Epithelial cell of esophagus (primary cell): ENCODE measurements around the gene HOXA2.

Source experiments
- DNase-seq: peaks from one replicate; pipeline ENCODE4 v3.0.0; 2010; ENCODE audit warnings: low read depth
- H3K4me3 ChIP-seq: 2 replicates; pipeline ENCODE4 v1.5.1; 2011; ENCODE audit warnings: mild to moderate bottlenecking, low read length, control low read depth
- TF ChIP-seq, protein P1 (sequence below): IDR thresholded peaks from 2 replicates; pipeline ENCODE4 v1.5.1; 2011; ENCODE audit warnings: low read depth, mild to moderate bottlenecking, low read length, control low read depth, inconsistent platforms; ENCODE audit not compliant: insufficient read depth; ENCODE audit errors: missing control alignments

Gene HOXA2

DNA sequence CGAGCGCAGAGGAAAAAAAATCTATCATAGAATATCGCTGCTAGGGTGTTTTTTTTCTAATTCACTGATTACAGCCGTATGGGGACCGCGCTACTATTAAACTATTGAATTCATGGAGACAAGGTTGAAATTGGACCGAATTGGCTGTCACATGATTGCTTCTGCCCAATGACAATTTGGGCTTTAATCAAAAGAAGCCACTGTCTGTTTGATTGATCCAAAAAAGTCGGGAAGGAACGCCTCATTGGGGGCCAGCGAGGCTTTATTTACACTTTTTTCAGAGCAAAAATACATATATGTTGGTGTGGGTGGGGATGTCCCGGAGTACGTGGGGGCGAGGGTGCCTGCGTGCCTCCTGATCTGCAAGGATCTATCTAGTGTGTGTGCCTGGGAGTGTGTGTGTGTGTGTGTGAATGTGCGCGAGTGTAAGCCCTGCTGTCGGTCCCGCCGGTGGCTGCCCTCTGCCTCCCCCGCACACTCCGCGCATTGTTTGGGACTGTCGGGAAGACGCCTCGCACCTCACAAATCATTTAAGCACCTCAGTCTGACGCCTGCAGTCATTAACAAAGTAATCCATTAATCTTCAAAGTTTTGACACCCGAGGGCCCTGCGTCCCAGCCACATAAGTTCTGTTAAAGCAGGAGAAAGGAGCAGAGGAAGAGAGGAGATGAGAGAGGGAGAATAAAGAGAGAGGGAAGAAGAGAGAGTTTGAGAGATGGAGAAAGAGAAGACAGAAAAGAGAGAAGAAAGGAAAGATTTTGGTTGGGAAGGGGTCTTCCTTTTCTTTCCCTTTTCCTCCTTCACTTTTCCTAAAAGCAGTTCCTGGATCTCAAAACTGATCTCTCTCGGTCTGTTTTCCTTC lies at the start of gene HOXA2:
Gene HOXA2, minus strand, starts transcription at position 103 of the 862 bp plus-strand sequence. CDS start 183 bp downstream, outside the sequence.
- no peak for DNase-seq
- TF ChIP-seq, protein P1, sequence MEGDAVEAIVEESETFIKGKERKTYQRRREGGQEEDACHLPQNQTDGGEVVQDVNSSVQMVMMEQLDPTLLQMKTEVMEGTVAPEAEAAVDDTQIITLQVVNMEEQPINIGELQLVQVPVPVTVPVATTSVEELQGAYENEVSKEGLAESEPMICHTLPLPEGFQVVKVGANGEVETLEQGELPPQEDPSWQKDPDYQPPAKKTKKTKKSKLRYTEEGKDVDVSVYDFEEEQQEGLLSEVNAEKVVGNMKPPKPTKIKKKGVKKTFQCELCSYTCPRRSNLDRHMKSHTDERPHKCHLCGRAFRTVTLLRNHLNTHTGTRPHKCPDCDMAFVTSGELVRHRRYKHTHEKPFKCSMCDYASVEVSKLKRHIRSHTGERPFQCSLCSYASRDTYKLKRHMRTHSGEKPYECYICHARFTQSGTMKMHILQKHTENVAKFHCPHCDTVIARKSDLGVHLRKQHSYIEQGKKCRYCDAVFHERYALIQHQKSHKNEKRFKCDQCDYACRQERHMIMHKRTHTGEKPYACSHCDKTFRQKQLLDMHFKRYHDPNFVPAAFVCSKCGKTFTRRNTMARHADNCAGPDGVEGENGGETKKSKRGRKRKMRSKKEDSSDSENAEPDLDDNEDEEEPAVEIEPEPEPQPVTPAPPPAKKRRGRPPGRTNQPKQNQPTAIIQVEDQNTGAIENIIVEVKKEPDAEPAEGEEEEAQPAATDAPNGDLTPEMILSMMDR: no peak
- H3K4me3 ChIP-seq: no peak within 1 kb of the TSS

DNA sequence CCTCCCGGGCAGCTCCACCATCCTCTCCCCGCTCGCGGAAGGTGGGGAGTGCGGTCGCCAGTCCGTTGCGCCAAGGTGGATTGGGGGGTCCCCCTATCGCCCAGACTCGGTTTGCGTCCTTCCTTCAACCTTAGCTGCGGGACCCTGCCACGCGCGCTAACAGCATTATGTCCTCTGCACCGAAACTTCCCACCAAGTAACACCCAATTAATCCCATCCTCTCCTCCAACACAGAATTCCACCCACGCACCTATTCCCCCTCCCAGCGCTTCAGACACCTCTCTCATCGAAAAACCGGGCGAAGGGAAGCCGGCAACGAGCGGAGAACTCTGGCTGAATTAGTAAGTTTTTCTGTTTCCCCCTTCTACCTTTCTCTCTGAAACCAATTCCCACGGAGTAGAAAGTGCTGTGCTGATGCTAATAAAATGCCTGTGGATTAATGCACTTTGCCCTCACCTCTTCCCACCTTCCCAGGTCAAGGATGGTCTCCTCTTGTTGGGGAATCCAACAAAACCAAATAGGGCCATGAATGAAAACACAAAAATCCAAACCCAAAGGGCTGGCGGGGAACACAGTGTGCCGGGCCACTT lies 49.0 kb upstream of the HOXA2 start:
- TF ChIP-seq, protein P1: no peak
- H3K4me3 ChIP-seq: peak overlapping the region; percentile 25
- no peak for DNase-seq

DNA sequence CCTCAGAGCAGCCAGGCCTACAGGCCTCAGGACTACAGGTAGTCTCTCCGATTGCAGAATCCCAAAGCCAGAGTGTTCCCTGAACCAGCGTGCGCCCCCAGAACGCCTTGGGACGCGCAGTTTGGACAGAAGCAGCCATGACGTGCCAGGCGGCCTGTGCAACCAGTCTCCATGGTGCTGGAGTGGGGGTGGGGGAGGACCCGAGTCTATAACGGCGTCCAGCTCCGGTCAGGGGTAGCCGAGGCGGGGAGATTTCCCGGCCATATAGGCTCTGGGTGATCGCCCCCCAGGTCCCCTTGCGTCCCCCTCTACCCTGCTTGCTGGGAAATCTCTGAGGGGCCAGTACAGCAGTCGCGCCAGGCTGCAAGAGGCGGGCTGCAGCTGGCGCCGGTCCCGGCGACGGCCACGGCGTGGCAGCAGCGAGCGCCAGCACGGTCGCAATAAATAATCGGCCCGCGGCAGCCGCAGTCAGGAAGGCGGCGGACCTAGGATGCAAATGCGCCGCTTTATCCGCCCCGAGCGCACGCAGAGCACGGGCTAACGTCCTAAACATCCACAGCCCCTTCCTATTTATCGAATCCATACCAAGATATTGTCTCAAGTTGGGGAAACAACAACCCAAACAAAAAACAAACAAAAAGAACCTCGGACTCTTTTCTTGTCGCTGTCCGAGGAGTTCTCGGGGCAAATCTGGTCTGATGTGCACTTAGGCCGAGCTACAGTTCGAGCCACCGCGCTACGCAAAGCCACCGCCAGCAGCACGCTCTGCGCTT lies 48.3 kb upstream of the HOXA2 start:
- H3K4me3 ChIP-seq: peak overlapping the region; percentile 27
- peak; percentile 77 for DNase-seq
- TF ChIP-seq, protein P1: peak; percentile 54

DNA sequence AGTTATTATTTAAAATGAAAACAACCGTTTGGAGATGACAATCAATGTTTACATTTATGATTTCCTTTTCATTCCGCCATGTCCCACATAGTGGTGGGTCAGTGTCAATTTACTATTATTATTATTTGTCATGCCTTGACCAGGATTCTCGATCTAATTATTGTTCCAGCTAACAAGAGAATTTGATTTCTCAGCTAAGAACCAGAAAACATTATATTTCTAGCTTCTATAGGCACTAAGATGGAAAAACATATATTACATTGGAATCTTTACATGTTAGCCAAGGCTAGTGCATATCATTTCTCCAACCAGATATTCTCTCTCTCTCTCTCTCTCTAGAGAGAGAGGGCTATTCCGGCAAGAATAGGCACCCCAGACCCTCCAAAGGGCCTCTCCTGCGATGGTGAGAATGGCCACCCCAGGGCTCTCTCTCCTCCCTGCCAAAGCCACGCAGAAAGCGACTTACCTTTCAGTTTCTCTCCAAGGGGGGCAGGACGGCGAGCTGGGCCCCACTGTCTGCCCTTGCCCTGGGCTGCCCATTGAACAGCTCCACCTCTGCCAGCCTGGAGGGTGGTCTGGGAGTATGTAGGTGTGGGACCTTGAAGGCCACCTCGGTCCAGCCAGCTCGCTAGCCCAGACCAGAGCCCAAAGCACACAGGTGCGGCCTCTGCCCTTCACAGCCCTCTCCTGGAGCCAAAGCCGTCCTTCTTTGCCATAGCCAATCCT lies 47.5 kb upstream of the HOXA2 start:
- DNase-seq: no peak
- no peak overlapping the region for H3K4me3 ChIP-seq
- TF ChIP-seq, protein P1: no peak

DNA sequence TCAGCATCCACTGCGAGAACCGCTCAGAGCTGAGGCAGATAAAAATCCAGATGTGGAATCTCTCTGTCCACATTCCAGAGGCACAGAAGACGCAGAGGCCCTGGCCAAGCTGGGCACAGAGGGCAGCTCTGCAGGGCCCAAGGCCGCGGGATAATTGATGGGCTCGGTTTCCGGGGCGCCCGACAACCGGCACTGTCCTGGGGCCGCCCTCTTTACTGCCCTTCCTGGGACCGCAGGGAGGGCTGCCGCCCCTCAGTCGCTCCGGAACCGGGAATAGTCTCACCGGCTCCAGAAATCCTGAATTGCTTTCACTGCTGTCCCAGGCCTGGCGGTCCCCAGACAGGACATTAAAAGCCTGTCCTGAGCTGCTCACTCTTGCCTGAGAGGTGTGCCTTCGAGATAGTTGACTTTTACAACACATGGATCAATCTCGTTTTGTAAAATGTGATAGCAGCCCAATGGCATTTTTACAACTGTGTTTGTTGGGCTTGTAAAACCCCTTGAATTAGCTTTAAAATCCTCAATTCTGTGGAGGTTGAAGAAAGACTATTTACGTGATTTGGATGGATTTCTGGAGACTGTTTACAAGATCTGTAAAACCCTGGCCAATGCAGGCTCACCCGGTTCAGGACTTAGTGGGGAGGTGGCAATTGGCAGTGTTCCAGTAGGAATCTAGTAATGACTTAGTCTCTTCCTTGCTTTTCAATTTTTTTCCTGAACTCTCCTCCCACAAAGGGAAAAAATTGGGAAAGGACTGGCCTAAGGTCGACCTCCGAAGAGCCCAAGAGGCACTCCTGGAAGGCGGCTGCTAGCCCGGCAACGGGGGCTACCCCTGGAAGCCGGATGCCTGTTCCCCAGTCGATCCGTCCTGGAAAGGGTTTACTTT lies 46.5 kb upstream of the HOXA2 start:
- no peak for DNase-seq
- TF ChIP-seq, protein P1: no peak
- H3K4me3 ChIP-seq: no peak overlapping the region
